Suprapubic skin (tissue), 4 donors: ENCODE measurements around the gene IL24.

Experiments
- CTCF ChIP-seq, 2 donors: fragments of 200-600 bp in 1 of 2; fragments of 450-650 bp in 1 of 2; sonication (generic) in 1 of 2; IDR thresholded peaks; one replicate each; pipeline ENCODE4 v1.5.1; 2016 to 2019; ENCODE audit warnings: antibody characterized with exemption in 2 of 2, mild to moderate bottlenecking in 1 of 2, moderate library complexity in 1 of 2
- POLR2A ChIP-seq, 2 donors: fragments of 450-650 bp; IDR thresholded peaks; one replicate each; pipeline ENCODE4 v1.6.1; 2017; ENCODE audit warnings: antibody characterized with exemption in 2 of 2, mild to moderate bottlenecking in 2 of 2, moderate library complexity in 2 of 2
- POLR2AphosphoS5 ChIP-seq, 3 donors: sonication (generic); formaldehyde crosslinking; IDR thresholded peaks; one replicate each; pipeline ENCODE4 v1.6.1; 2017; ENCODE audit warnings: antibody characterized with exemption in 3 of 3

- TF ChIP-seq POLR2AphosphoS5 (IDR thresholded peaks at IDR 0.05): no peak
- TF ChIP-seq CTCF (IDR thresholded peaks at IDR 0.05): no peak
- TF ChIP-seq POLR2A (IDR thresholded peaks at IDR 0.05): no peak
Observed at GRCh38 chr1:206952171-206952570, 54.9 kb downstream of the IL24 start.
